ENCODE results near the gene SBF1. TPM values are rescaled to one million over a fixed set of nuclear protein-coding genes. Genes with fewer than 3 reads are reported as not detected.

SBF1 gene
- polyA plus RNA-seq, 4 donors, result 27.3 to 43.7 (median 35.4) TPM

DNA sequence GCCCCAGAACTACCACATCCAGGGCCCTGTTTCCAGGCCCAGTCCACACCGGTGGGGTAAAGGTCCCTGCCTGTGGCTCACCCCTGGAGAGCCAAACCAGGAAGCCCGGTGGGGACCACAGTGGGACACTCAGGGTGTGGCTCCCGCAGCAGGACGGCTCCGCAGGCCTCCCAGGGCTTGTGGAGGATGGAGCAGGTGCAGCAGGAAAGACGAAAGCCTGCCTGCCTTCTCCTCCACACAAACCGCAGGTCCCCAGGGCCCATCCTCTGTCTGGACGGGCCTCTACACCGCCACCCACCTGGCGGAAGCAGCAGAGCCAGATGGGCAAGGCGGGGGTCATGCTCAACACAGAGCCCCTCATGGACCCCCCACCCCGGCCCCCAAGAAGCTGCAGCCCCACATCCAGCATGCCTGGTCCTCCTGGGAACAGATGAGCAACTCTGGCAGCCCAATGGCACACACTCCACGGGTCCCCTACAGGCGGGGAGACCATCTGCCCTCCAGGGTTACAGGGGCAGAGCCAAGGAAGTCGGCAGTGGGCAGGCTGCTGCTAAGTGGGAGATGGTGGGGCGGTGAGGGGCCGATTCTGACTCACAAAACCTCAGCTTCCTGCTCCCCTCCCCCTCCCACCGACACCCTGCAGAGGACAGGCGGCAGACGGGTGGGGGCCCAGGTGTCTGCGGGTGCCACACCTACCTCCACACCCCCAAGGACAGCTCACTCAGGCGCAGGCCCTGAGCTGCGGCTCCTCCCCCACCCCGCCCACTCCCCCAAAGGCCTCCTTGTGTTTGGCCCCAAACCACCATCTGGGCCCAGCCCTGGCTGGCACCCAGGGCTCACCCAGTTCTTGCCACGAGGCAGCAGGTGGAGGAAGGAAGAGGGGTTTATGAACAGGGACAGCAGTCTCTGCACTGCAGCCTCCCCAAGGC lies 5.2 kb downstream of the SBF1 start:
- no peak for FAIRE-seq
- H3K9me3 ChIP-seq (ENCODE audit: control insufficient read depth in 2 of 2, insufficient read depth in 1 of 2, low read depth in 1 of 2, low read length in 1 of 2), result no peaks in the 10 kb centered on the region
- peaks cover 13 to 83% (median 28%) of the 10 kb centered on the region in 3 donors for H3K36me3 ChIP-seq (ENCODE audit: control insufficient read depth in 3 of 3, insufficient read depth in 2 of 3, low read depth in 1 of 3, low read length in 3 of 3)
- no peaks in the 10 kb centered on the region for H3K27me3 ChIP-seq (ENCODE audit: control insufficient read depth in 3 of 3, insufficient read depth in 3 of 3, low read length in 3 of 3)
- peaks cover 10 to 44% (median 26%) of the 10 kb centered on the region in 3 donors for H3K4me1 ChIP-seq (ENCODE audit: control insufficient read depth in 3 of 3, insufficient read depth in 2 of 3, low read depth in 1 of 3, low read length in 2 of 3)
- DNase-seq, result peak; percentile 88 to 92
- 10 to 32% (median 15%) methylated on average over 19 to 25 of the region's 25 CpGs for WGBS, 3 donors
- H3K4me3 ChIP-seq (ENCODE audit: low read depth in 1 of 3, low read length in 3 of 3), result peak overlapping the region in 1 of 3 donors; percentile 18
- peak overlapping the region; percentile 64 to 95 (median 79) for H3K27ac ChIP-seq (ENCODE audit: low read depth in 1 of 3, low read length in 2 of 3)

DNA sequence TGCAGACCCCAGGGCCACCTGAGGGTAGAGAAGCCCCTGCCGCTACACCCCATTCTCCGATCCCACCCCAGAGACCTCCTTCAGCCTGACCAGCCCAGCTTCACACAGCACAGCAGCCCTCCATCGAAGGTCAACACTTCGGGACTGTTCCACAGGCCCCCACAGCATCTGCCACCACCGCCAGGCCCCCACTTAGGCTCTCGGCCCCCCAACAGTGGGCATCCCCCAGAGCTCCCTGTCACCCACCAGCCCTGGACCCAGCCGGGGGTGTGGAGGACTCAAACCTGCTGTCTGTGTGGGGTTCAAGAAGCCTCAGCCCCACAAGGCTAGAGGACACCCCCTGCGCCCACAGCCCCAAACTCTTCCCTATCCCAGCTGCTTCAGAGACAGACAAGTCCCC lies 6.2 kb downstream of the SBF1 start:
- no peak for FAIRE-seq
- Histone ChIP-seq H3K27me3 (ENCODE audit: control insufficient read depth in 3 of 3, insufficient read depth in 3 of 3, low read length in 3 of 3) (no peaks in the 10 kb centered on the region), H3K36me3 (ENCODE audit: control insufficient read depth in 3 of 3, insufficient read depth in 2 of 3, low read depth in 1 of 3, low read length in 3 of 3) (peaks cover 20 to 93% (median 31%) of the 10 kb centered on the region in 3 donors), H3K4me1 (ENCODE audit: control insufficient read depth in 3 of 3, insufficient read depth in 2 of 3, low read depth in 1 of 3, low read length in 2 of 3) (peaks cover 10 to 42% (median 24%) of the 10 kb centered on the region in 3 donors), H3K27ac (ENCODE audit: low read depth in 1 of 3, low read length in 2 of 3) (peak overlapping the region in 1 of 3 donors; percentile 79), H3K4me3 (ENCODE audit: low read depth in 1 of 3, low read length in 3 of 3) (no peak overlapping the region), H3K9me3 (ENCODE audit: control insufficient read depth in 2 of 2, insufficient read depth in 1 of 2, low read depth in 1 of 2, low read length in 1 of 2) (no peaks in the 10 kb centered on the region)
- WGBS, 3 donors, result 83 to 86% (median 86%) methylated on average over 7 to 8 of the region's 8 CpGs
- DNase-seq, result no peak

DNA sequence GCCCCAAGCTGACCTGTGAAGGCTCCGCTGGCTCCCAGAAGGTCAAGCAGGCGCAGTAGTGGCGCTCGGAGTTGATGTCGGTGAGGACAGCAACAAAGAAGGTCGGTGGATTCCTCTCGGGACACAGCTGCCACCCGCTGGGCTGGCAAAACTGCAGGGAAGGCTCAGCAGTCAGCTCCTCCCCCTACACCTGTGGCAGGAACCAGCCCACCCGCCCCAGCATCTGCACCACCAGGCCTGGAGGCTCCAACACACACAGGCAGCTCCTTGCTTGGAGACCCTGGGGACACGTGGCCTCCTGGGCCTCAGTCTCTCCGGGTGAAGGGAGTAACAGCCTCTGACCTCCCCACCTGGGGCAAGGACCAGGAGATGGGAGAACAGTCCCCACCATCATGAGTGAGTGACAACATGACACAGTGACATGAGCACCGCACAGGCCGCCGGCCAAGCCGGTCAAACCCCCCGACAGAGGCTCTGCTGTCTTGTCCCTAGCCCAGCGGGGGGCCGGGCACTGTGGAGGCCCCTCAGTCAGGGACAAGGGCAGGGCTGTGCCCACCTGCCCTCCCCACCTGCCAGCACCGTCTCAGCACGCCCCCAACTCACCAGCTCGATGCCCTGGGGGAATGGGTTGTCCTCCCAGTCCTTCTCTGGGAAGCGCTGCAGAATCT lies 6.9 kb downstream of the SBF1 start:
- Histone ChIP-seq H3K4me3 (ENCODE audit: low read depth in 1 of 3, low read length in 3 of 3) (no peak overlapping the region), H3K36me3 (ENCODE audit: control insufficient read depth in 3 of 3, insufficient read depth in 2 of 3, low read depth in 1 of 3, low read length in 3 of 3) (peaks cover 20 to 95% (median 36%) of the 10 kb centered on the region in 3 donors), H3K27ac (ENCODE audit: low read depth in 1 of 3, low read length in 2 of 3) (no peak overlapping the region), H3K9me3 (ENCODE audit: control insufficient read depth in 2 of 2, insufficient read depth in 1 of 2, low read depth in 1 of 2, low read length in 1 of 2) (no peaks in the 10 kb centered on the region), H3K4me1 (ENCODE audit: control insufficient read depth in 3 of 3, insufficient read depth in 2 of 3, low read depth in 1 of 3, low read length in 2 of 3) (peaks cover 10 to 35% (median 19%) of the 10 kb centered on the region in 3 donors), H3K27me3 (ENCODE audit: control insufficient read depth in 3 of 3, insufficient read depth in 3 of 3, low read length in 3 of 3) (no peaks in the 10 kb centered on the region)
- WGBS, 3 donors, result 87 to 89% (median 88%) methylated on average over 18 to 22 of the region's 22 CpGs
- no peak for DNase-seq
- FAIRE-seq, result no peak

DNA sequence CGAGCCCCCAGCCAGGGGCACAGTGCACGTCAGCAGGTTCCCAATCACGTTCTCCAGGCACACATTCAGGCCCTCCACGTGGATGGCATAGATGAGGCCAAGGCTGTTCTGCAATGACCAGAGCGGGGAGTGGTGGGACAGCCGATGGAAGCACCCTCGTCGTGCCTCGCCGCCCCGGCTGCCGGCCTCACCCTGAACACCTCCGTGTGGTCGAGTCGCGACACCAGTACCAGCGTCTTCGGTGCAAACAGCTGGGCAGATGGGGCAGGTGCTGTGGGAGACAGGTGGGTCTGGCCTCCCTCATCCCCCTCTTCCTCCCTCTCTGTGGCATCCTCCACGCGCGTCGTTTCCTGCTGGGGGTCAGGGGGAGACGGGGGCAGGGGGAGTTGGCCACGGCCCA lies 7.5 kb downstream of the SBF1 start:
- no peaks in the 10 kb centered on the region for H3K27me3 ChIP-seq (ENCODE audit: control insufficient read depth in 3 of 3, insufficient read depth in 3 of 3, low read length in 3 of 3)
- DNase-seq, result no peak
- no peak for FAIRE-seq
- H3K4me1 ChIP-seq (ENCODE audit: control insufficient read depth in 3 of 3, insufficient read depth in 2 of 3, low read depth in 1 of 3, low read length in 2 of 3), result peaks cover 10 to 31% (median 19%) of the 10 kb centered on the region in 3 donors
- H3K27ac ChIP-seq (ENCODE audit: low read depth in 1 of 3, low read length in 2 of 3), result no peak overlapping the region
- no peaks in the 10 kb centered on the region for H3K9me3 ChIP-seq (ENCODE audit: control insufficient read depth in 2 of 2, insufficient read depth in 1 of 2, low read depth in 1 of 2, low read length in 1 of 2)
- 84 to 94% (median 94%) methylated on average over 20 to 24 of the region's 24 CpGs for WGBS, 3 donors
- no peak overlapping the region for H3K4me3 ChIP-seq (ENCODE audit: low read depth in 1 of 3, low read length in 3 of 3)
- H3K36me3 ChIP-seq (ENCODE audit: control insufficient read depth in 3 of 3, insufficient read depth in 2 of 3, low read depth in 1 of 3, low read length in 3 of 3), result peaks cover 24 to 95% (median 40%) of the 10 kb centered on the region in 3 donors

DNA sequence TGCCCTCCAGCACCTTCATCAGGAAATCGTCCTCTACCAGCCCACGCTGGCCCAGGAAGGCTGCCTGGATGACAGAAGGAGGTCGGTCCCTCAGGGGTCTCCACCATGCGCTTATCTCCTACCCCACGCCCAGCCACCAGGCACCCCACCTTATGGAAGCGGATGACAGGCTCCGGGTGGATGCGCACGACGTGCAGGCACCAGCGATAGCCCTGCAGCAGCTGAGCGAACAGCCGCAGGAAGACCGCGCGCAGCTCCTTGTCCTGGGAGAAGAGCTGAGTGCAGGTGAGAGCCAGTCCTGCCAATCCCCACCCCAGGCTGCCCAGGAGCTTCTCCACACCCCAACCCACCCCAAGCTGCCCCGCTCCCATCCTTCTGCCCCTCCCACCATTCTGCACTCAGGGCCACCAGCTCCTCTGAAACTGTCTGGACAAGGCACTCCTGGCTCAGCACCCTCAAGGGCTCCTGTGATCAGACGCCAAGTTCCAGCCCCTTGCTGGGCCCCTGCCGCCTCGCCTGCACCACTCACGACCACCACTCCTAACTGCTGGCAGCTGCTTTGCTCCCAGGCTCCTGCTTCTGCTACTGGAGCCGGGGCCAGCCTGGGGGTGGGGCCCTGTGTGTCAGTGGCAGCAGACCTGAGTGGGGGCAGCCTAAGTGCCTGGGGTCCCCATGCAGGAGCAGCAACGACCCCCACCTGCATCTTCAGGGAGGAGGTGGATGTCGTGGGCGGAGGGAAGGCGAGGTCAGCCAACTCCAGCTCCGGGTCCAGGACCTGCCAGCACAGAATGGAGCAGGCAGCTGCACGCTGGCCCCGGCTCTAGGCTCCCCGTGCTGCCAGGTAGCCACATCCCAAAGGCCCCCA lies 9.5 kb downstream of the SBF1 start:
- no peaks in the 10 kb centered on the region for H3K9me3 ChIP-seq (ENCODE audit: control insufficient read depth in 2 of 2, insufficient read depth in 1 of 2, low read depth in 1 of 2, low read length in 1 of 2)
- peaks cover 34 to 95% (median 53%) of the 10 kb centered on the region in 3 donors for H3K36me3 ChIP-seq (ENCODE audit: control insufficient read depth in 3 of 3, insufficient read depth in 2 of 3, low read depth in 1 of 3, low read length in 3 of 3)
- no peak overlapping the region for H3K4me3 ChIP-seq (ENCODE audit: low read depth in 1 of 3, low read length in 3 of 3)
- DNase-seq (no peak), FAIRE-seq (no peak)
- H3K4me1 ChIP-seq (ENCODE audit: control insufficient read depth in 3 of 3, insufficient read depth in 2 of 3, low read depth in 1 of 3, low read length in 2 of 3), result peaks cover 4 to 13% (median 6%) of the 10 kb centered on the region in 3 donors
- no peak overlapping the region for H3K27ac ChIP-seq (ENCODE audit: low read depth in 1 of 3, low read length in 2 of 3)
- no peaks in the 10 kb centered on the region for H3K27me3 ChIP-seq (ENCODE audit: control insufficient read depth in 3 of 3, insufficient read depth in 3 of 3, low read length in 3 of 3)
- 91 to 93% (median 92%) methylated on average over 25 to 30 of the region's 30 CpGs for WGBS, 3 donors

DNA sequence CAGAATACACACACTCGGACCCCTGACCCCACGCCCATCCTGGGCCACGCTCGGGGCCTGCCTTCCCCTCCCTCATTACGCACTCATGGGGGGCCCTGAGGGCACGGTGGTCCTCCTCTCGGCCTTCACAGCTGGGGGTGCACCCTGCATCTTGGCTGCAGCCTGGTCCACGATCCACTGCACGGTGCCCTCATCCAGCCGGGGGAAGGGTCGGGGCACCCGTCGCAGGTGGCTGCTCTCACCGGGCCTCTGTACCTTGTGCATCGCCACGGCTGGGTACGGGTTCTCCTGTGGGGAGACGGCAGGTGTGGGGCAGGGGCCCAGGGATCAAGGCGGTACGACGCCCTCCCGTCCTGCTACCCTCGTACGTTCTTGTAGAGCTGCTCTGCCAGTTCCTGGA lies 10.4 kb downstream of the SBF1 start:
- Histone ChIP-seq H3K4me1 (ENCODE audit: control insufficient read depth in 3 of 3, insufficient read depth in 2 of 3, low read depth in 1 of 3, low read length in 2 of 3) (peaks cover 0 to 4% (median under 1%) of the 10 kb centered on the region in 3 donors), H3K27ac (ENCODE audit: low read depth in 1 of 3, low read length in 2 of 3) (no peak overlapping the region), H3K36me3 (ENCODE audit: control insufficient read depth in 3 of 3, insufficient read depth in 2 of 3, low read depth in 1 of 3, low read length in 3 of 3) (peaks cover 34 to 99% (median 54%) of the 10 kb centered on the region in 3 donors), H3K9me3 (ENCODE audit: control insufficient read depth in 2 of 2, insufficient read depth in 1 of 2, low read depth in 1 of 2, low read length in 1 of 2) (no peaks in the 10 kb centered on the region), H3K27me3 (ENCODE audit: control insufficient read depth in 3 of 3, insufficient read depth in 3 of 3, low read length in 3 of 3) (no peaks in the 10 kb centered on the region), H3K4me3 (ENCODE audit: low read depth in 1 of 3, low read length in 3 of 3) (no peak overlapping the region)
- 90 to 95% (median 93%) methylated on average over 24 of the region's 24 CpGs for WGBS, 3 donors
- DNase-seq (no peak), FAIRE-seq (no peak)

DNA sequence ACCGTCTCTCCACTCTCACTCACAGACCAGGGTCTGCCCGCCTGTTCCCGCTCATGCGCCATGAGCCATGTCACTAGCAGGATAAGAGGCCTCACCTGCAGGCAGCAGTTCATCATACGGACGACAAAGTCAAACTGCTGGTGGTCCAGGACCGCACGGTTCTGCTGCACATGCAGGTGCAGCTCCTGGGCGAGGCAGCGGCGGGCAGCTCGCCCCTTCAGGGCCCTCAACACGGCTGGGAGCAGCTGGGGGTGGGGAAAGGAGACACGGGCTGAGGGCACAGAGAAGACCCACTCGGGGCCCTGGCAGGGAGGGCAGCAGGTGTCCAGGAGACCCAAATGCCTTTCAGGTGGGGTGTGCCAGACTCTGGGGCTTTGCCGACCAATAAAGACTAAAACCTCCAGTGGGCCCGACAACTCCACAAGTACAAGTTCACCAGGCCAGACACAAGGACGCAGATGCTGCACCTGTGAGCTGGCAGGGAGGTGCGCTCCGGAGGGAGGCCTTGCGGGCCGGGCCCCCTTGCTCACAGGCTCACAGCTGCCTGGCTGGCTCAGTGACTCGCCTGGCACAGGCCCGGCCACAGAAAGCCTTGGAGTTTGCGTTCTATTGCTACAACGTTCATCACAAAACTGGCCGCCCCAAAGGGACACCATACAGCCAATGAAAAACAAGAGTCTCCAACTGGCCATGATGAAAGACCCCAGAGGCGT lies 11.5 kb downstream of the SBF1 start:
- Histone ChIP-seq H3K4me3 (ENCODE audit: low read depth in 1 of 3, low read length in 3 of 3) (no peak overlapping the region), H3K9me3 (ENCODE audit: control insufficient read depth in 2 of 2, insufficient read depth in 1 of 2, low read depth in 1 of 2, low read length in 1 of 2) (no peaks in the 10 kb centered on the region), H3K4me1 (ENCODE audit: control insufficient read depth in 3 of 3, insufficient read depth in 2 of 3, low read depth in 1 of 3, low read length in 2 of 3) (no peaks in the 10 kb centered on the region), H3K27me3 (ENCODE audit: control insufficient read depth in 3 of 3, insufficient read depth in 3 of 3, low read length in 3 of 3) (no peaks in the 10 kb centered on the region), H3K36me3 (ENCODE audit: control insufficient read depth in 3 of 3, insufficient read depth in 2 of 3, low read depth in 1 of 3, low read length in 3 of 3) (peaks cover 37 to 100% (median 63%) of the 10 kb centered on the region in 3 donors), H3K27ac (ENCODE audit: low read depth in 1 of 3, low read length in 2 of 3) (no peak overlapping the region)
- 92 to 94% (median 93%) methylated on average over 28 of the region's 28 CpGs for WGBS, 3 donors
- no peak for DNase-seq
- no peak for FAIRE-seq

Data from small intestine (tissue), 7 donors.